Stimulated activated effector memory CD8-positive, alpha-beta T cell treated with anti-CD3 and anti-CD28 coated beads, Interleukin-12 subunit alpha, Interleukin-12 subunit beta, amount 100 ng/mL, for 72 hours (primary cell): ENCODE results near the gene RPS6KC1.
A peak's percentile ranks its signal among the peaks of the same experiment; 100 is the strongest.
"Not testable (repeated sequence)": the region's sequence is repeated elsewhere in the genome, so short reads cannot be mapped to it uniquely, and the experiment has no call there.

ENCODE experiments used
- ATAC-seq: fragments of 150-1000 bp; cut with Tn5 transposase; 2 replicates; pipeline ENCODE4 v1.10.0; 2021
- DNase-seq, 2 donors: peaks; one replicate each; pipeline ENCODE4 v3.0.0; 2021 to 2022; ENCODE audit warnings: low spot score in 2 of 2
- H3K27ac Mint-ChIP-seq: one replicate; pipeline ENCODE4 v1.8.0; 2022; ENCODE audit warnings: mild to moderate bottlenecking, mixed read lengths
- H3K36me3 Mint-ChIP-seq: one replicate; pipeline ENCODE4 v1.8.0; 2022; ENCODE audit warnings: mild to moderate bottlenecking, mixed read lengths
- H3K4me1 Mint-ChIP-seq: one replicate; pipeline ENCODE4 v1.8.0; 2022; ENCODE audit warnings: mixed read lengths
- H3K4me3 Mint-ChIP-seq: one replicate; pipeline ENCODE4 v1.8.0; 2022; ENCODE audit warnings: mild to moderate bottlenecking, mixed read lengths
- H3K9me3 Mint-ChIP-seq: one replicate; pipeline ENCODE4 v1.8.0; 2022; ENCODE audit warnings: mixed read lengths

Gene RPS6KC1

GRCh38 chr1:213138892-213139291 is 87.9 kb downstream of the RPS6KC1 start:
- Mint-ChIP-seq H3K9me3 (no peaks in the 10 kb centered on the region), H3K36me3 (no peaks in the 10 kb centered on the region), H3K4me3 (no peak overlapping the region), H3K4me1 (peaks cover 15% of the 10 kb centered on the region), H3K27ac (no peak overlapping the region)
- ATAC-seq, result no peak
- no peak for DNase-seq

- Mint-ChIP-seq H3K4me1 (no peaks in the 10 kb centered on the region), H3K9me3 (peaks cover 3% of the 10 kb centered on the region)
- no peak for DNase-seq
These were observed 97.9 kb downstream of the RPS6KC1 start for GRCh38 chr1:213148905-213149304.

GRCh38 chr1:213150090-213150489 is 99.0 kb downstream of the RPS6KC1 start:
- not testable (repeated sequence) for H3K36me3 Mint-ChIP-seq, ATAC-seq, H3K4me3 Mint-ChIP-seq, H3K27ac Mint-ChIP-seq, H3K4me1 Mint-ChIP-seq, DNase-seq, H3K9me3 Mint-ChIP-seq

More at GRCh38 chr1:213148905-213149304, 97.9 kb downstream of the RPS6KC1 start:
- Mint-ChIP-seq H3K27ac (no peak overlapping the region), H3K4me3 (no peak overlapping the region), H3K36me3 (no peaks in the 10 kb centered on the region)
- no peak for ATAC-seq

GRCh38 chr1:213154056-213154685 is 103.1 kb downstream of the RPS6KC1 start:
- Mint-ChIP-seq H3K36me3 (no peaks in the 10 kb centered on the region), H3K27ac (no peak overlapping the region), H3K4me1 (no peaks in the 10 kb centered on the region), H3K4me3 (no peak overlapping the region), H3K9me3 (peaks cover 1% of the 10 kb centered on the region)
- ATAC-seq (peak; percentile 28), DNase-seq (no peak)

- H3K36me3 Mint-ChIP-seq, result no peaks in the 10 kb centered on the region
- H3K9me3 Mint-ChIP-seq, result peaks cover 4% of the 10 kb centered on the region
- no peaks in the 10 kb centered on the region for H3K4me1 Mint-ChIP-seq
- H3K27ac Mint-ChIP-seq, result no peak overlapping the region
- no peak overlapping the region for H3K4me3 Mint-ChIP-seq
- ATAC-seq (no peak), DNase-seq (no peak)
These were observed 108.3 kb downstream of the RPS6KC1 start for GRCh38 chr1:213159376-213159775.

- not testable (repeated sequence) for H3K27ac Mint-ChIP-seq, H3K4me3 Mint-ChIP-seq, H3K4me1 Mint-ChIP-seq, H3K36me3 Mint-ChIP-seq, ATAC-seq, DNase-seq, H3K9me3 Mint-ChIP-seq
These were observed 109.4 kb downstream of the RPS6KC1 start for GRCh38 chr1:213160442-213160841.

GRCh38 chr1:213162338-213162737 is 111.3 kb downstream of the RPS6KC1 start:
- no peak overlapping the region for H3K4me3 Mint-ChIP-seq
- ATAC-seq (no peak), DNase-seq (no peak)
- H3K4me1 Mint-ChIP-seq, result no peaks in the 10 kb centered on the region
- H3K36me3 Mint-ChIP-seq, result no peaks in the 10 kb centered on the region
- H3K27ac Mint-ChIP-seq, result no peak overlapping the region
- H3K9me3 Mint-ChIP-seq, result peaks cover 4% of the 10 kb centered on the region

- ATAC-seq (no peak), DNase-seq (no peak)
- peaks cover 4% of the 10 kb centered on the region for H3K9me3 Mint-ChIP-seq
- H3K27ac Mint-ChIP-seq, result no peak overlapping the region
- no peaks in the 10 kb centered on the region for H3K4me1 Mint-ChIP-seq
- no peak overlapping the region for H3K4me3 Mint-ChIP-seq
- H3K36me3 Mint-ChIP-seq, result peaks cover under 1% of the 10 kb centered on the region
These were observed 111.8 kb downstream of the RPS6KC1 start for GRCh38 chr1:213162862-213163261.

GRCh38 chr1:213163278-213163711 is 112.3 kb downstream of the RPS6KC1 start:
- no peak overlapping the region for H3K27ac Mint-ChIP-seq
- ATAC-seq (no peak), DNase-seq (no peak)
- H3K36me3 Mint-ChIP-seq, result peaks cover 5% of the 10 kb centered on the region
- H3K4me3 Mint-ChIP-seq, result no peak overlapping the region
- no peaks in the 10 kb centered on the region for H3K4me1 Mint-ChIP-seq
- H3K9me3 Mint-ChIP-seq, result peaks cover 4% of the 10 kb centered on the region

- no peak overlapping the region for H3K27ac Mint-ChIP-seq
- DNase-seq (no peak), ATAC-seq (no peak)
- peaks cover 4% of the 10 kb centered on the region for H3K9me3 Mint-ChIP-seq
- H3K4me3 Mint-ChIP-seq, result no peak overlapping the region
- H3K36me3 Mint-ChIP-seq, result peaks cover 6% of the 10 kb centered on the region
- H3K4me1 Mint-ChIP-seq, result no peaks in the 10 kb centered on the region
These were observed 113.5 kb downstream of the RPS6KC1 start for GRCh38 chr1:213164561-213164960.

- H3K4me3 Mint-ChIP-seq, result no peak overlapping the region
- no peaks in the 10 kb centered on the region for H3K4me1 Mint-ChIP-seq
- DNase-seq (no peak), ATAC-seq (no peak)
- H3K9me3 Mint-ChIP-seq, result no peaks in the 10 kb centered on the region
- no peak overlapping the region for H3K27ac Mint-ChIP-seq
- peaks cover 6% of the 10 kb centered on the region for H3K36me3 Mint-ChIP-seq
These were observed 115.8 kb downstream of the RPS6KC1 start for GRCh38 chr1:213166852-213167251.

GRCh38 chr1:213171711-213172110 is 120.7 kb downstream of the RPS6KC1 start:
- no peaks in the 10 kb centered on the region for H3K4me1 Mint-ChIP-seq
- no peak overlapping the region for H3K4me3 Mint-ChIP-seq
- peaks cover 26% of the 10 kb centered on the region for H3K36me3 Mint-ChIP-seq
- H3K27ac Mint-ChIP-seq, result no peak overlapping the region
- no peak for DNase-seq
- ATAC-seq, result no peak
- no peaks in the 10 kb centered on the region for H3K9me3 Mint-ChIP-seq

- Mint-ChIP-seq H3K9me3 (no peaks in the 10 kb centered on the region), H3K36me3 (peaks cover 35% of the 10 kb centered on the region), H3K27ac (no peak overlapping the region)
These were observed 125.3 kb downstream of the RPS6KC1 start for GRCh38 chr1:213176341-213176740.

GRCh38 chr1:213179784-213180183 is 128.7 kb downstream of the RPS6KC1 start:
- DNase-seq, result no peak
- H3K4me1 Mint-ChIP-seq, result no peaks in the 10 kb centered on the region
- peaks cover 8% of the 10 kb centered on the region for H3K9me3 Mint-ChIP-seq
- H3K4me3 Mint-ChIP-seq, result no peak overlapping the region
- H3K36me3 Mint-ChIP-seq, result peaks cover 24% of the 10 kb centered on the region
- no peak for ATAC-seq
- H3K27ac Mint-ChIP-seq, result no peak overlapping the region

More at GRCh38 chr1:213176341-213176740, 125.3 kb downstream of the RPS6KC1 start:
- no peaks in the 10 kb centered on the region for H3K4me1 Mint-ChIP-seq
- no peak for ATAC-seq
- H3K4me3 Mint-ChIP-seq, result no peak overlapping the region
- DNase-seq, result no peak

- H3K4me3 Mint-ChIP-seq, result no peak overlapping the region
- no peak for DNase-seq
- no peaks in the 10 kb centered on the region for H3K4me1 Mint-ChIP-seq
- H3K9me3 Mint-ChIP-seq, result peaks cover 15% of the 10 kb centered on the region
- no peak overlapping the region for H3K27ac Mint-ChIP-seq
- ATAC-seq, result no peak
- H3K36me3 Mint-ChIP-seq, result peaks cover 19% of the 10 kb centered on the region
These were observed 129.8 kb downstream of the RPS6KC1 start for GRCh38 chr1:213180833-213181232.

- Mint-ChIP-seq H3K36me3 (peaks cover 12% of the 10 kb centered on the region), H3K9me3 (peaks cover 23% of the 10 kb centered on the region), H3K27ac (no peak overlapping the region), H3K4me1 (no peaks in the 10 kb centered on the region), H3K4me3 (no peak overlapping the region)
- DNase-seq (no peak), ATAC-seq (no peak)
These were observed 132.1 kb downstream of the RPS6KC1 start for GRCh38 chr1:213183036-213183672.
